Measurements from ENCODE around the gene PCNT.

DNA sequence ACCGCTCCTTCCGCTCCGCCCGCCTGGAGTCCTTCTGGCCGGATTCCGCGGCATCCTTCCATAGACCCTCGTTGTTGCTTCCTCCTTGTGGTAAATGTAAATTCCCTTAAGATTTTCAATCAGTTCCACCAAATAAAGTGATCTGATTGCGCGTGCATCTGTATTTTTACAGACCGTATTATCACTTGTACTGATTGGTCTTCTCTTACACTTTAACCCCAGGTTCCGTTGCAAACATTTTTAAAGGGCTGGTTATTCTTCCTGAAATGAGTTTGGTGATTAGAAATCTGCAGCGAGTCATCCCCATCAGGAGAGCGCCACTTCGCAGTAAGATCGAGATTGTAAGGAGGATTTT lies 37.3 kb upstream of the PCNT start:
- TF ChIP-seq, protein P1, sequence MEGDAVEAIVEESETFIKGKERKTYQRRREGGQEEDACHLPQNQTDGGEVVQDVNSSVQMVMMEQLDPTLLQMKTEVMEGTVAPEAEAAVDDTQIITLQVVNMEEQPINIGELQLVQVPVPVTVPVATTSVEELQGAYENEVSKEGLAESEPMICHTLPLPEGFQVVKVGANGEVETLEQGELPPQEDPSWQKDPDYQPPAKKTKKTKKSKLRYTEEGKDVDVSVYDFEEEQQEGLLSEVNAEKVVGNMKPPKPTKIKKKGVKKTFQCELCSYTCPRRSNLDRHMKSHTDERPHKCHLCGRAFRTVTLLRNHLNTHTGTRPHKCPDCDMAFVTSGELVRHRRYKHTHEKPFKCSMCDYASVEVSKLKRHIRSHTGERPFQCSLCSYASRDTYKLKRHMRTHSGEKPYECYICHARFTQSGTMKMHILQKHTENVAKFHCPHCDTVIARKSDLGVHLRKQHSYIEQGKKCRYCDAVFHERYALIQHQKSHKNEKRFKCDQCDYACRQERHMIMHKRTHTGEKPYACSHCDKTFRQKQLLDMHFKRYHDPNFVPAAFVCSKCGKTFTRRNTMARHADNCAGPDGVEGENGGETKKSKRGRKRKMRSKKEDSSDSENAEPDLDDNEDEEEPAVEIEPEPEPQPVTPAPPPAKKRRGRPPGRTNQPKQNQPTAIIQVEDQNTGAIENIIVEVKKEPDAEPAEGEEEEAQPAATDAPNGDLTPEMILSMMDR (IDR thresholded peaks at IDR 0.05), result no peak
- no peak for TF ChIP-seq POLR2A (IDR thresholded peaks at IDR 0.05)
- TF ChIP-seq POLR2AphosphoS5 (IDR thresholded peaks at IDR 0.05), result no peak
